Measurements from ENCODE around the gene NSUN3.

The NSUN3 gene

DNA sequence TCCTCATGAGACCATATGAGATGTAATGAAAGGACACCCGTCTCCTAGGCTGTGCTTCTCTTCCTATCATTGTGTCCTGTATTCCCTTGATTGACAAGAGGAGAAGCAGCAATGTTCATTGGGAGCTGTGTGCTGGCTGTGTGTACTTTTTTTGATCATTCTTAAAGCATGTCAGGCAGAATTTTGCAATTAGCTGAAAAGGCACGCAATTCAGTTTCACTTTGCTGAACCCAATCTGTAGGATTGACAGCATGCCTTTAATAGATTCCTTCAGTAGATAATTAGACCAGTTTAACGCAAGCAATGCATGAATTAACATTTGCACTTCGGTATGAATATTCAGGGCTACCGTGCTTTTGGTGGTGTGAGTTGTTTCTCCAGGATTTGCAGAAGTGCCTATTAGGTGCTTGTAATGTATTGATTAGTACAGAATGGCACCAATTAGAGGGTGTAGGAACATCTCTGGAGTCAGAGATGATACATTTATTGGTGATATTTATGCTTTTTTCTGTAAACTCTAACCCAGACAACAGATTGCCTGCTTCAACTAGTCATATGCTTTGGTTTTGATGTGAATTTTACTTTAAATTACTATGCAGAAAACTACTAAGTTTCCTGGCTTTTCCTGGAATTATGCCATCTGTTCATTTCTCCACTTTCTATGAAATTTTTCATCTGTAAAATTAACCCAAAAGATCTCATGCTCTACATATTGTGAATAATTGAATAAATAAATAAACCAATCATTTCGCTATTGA lies 114.3 kb downstream of the NSUN3 start:
- H3K4me3 ChIP-seq (replicated peaks in 1 of 2; ENCODE audit: low read depth in 2 of 2, low read length in 2 of 2), result no peak overlapping the region
- no peak for TF ChIP-seq CTCF (IDR thresholded peaks at IDR 0.05; ENCODE audit: low read depth, low read length)
- no peak for DNase-seq (ENCODE audit: low read depth in 2 of 2)

Data from cardiac fibroblast (primary cell).